Stimulated activated naive CD8-positive, alpha-beta T cell treated with anti-CD3 and anti-CD28 coated beads, Interleukin-15, Interleukin-2, amounts not matched to agents 100 U/mL and 50 U/mL, for 24 hours (primary cell): ENCODE measurements around the gene PCYOX1L.

Experiments used
- ATAC-seq: fragments of 150-1000 bp; cut with Tn5 transposase; one replicate; pipeline ENCODE4 v1.10.0; 2021
- DNase-seq: peaks from one replicate; pipeline ENCODE4 v3.0.0; 2021

PCYOX1L gene, protein sequence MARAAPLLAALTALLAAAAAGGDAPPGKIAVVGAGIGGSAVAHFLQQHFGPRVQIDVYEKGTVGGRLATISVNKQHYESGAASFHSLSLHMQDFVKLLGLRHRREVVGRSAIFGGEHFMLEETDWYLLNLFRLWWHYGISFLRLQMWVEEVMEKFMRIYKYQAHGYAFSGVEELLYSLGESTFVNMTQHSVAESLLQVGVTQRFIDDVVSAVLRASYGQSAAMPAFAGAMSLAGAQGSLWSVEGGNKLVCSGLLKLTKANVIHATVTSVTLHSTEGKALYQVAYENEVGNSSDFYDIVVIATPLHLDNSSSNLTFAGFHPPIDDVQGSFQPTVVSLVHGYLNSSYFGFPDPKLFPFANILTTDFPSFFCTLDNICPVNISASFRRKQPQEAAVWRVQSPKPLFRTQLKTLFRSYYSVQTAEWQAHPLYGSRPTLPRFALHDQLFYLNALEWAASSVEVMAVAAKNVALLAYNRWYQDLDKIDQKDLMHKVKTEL

DNA sequence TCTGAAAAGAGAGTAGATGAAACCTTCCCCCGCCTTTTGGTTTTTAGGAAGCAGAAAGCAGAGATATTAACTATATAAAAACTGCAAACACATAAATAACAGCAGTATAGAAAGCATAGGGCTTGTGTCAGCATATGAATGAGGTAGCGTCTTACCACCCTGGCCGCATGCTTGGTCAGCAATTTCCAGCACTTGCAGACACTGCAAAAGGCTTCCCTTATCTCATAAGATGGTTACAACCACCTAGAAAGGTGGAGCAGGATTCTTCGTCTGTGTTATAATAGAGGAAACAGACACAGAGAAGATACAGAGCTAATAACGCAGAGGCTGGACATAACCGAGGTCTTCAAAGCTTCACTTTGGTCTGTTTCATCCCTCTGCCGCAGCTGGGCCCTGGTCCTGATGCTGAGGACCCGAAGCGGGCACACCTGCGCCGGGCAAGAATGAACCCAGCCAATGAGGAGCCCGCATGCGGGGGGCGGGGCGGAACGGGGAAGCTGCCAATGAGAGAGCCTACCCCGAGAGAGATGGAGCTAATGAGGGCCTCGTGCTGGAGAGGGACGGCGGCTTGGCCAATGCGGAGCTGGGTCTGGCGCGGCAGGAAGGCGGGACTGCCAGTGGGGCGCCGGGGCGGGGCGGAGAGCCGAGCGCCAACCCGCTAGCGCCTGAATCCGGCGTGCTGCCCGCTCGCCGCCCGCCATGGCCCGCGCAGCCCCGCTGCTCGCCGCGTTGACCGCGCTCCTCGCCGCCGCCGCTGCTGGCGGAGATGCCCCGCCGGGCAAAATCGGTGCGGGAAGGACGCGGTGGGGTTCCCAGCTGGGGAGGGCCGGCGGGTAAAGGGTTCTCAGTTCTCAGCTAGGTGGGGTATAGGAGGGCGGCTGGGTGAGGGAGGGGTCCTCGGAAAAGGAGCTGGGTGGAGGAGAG is at the start of gene PCYOX1L:
PCYOX1L (plus strand) TSS at position 677 of the 924 bp plus-strand sequence; CDS start at position 700, 23 bp downstream.
- ATAC-seq, result peak; percentile 100
- peak; percentile 98 for DNase-seq

DNA sequence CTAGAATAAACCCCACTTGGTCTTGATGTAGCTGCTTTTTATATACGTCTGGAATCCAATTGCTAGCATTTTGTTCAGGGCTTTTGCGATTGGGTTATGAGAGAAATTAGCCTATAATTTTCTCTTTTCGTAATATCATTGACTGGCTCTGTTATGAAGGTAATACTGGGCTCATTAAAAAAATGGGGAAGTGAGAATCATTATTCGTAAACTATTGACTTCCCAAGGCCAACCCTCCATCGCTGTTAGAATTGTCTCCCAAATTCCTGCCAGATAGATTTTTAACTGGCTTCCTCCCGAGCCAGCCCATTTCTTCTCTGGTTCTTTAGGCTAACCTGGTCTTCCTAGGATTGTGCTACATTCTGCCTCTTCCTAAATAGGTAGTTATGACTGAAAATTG is 48.5 kb upstream of the PCYOX1L start:
- DNase-seq (no peak), ATAC-seq (no peak)

DNA sequence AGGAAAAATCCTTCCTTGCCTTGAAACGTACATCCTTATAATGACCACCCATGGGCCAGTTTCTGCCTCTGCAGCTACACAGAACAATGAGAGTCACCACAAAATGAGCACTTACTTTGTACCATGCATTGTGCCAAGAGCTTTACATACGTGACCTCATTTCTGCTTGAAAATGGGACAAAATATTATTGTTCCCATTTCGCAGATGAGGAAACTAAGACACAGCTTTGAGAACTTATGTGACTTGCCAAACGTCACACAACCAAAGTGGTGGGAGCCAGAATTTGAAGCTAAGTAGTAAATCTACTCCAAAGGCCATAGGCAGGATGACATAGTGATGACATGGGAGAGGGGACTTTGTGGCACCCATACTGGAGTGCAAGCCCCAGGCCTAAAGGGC is 47.4 kb upstream of the PCYOX1L start:
- no peak for ATAC-seq

DNA sequence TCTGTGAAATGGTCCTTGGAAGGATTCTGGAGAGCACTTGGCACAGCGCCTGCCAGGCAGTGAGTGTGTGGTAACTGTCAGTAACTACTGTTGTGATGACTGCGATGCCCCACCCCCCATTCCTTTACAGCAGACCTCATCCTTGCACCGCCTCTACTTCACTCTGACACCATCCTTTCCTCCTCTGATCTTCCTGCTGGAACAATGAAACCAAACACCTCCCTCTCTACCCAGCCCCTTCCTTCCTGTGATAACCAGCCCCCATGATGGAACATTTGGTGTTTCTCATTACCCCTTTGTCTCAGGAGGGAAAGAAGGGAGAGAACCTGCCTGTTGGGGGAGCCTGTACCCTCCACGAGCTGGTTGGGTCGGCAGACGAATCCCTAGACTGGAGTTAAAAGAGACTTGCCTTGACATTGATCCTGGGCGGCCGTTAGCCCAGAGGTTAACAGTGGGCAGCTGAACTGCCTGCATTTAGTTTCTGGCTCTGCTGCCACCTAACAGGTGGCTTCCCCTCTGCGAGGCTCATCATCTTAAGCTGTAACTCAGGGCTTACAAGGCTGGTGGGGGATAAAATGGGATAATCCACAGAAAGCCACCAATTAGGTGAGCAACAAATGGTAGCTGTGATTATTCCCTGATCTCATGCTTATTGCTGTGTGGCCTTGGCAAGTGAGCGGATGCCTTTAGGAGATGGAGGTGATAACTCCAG is 46.7 kb upstream of the PCYOX1L start:
- no peak for DNase-seq
- no peak for ATAC-seq

More for the DNA sequence above, 47.4 kb upstream of the PCYOX1L start:
- DNase-seq, result no peak

DNA sequence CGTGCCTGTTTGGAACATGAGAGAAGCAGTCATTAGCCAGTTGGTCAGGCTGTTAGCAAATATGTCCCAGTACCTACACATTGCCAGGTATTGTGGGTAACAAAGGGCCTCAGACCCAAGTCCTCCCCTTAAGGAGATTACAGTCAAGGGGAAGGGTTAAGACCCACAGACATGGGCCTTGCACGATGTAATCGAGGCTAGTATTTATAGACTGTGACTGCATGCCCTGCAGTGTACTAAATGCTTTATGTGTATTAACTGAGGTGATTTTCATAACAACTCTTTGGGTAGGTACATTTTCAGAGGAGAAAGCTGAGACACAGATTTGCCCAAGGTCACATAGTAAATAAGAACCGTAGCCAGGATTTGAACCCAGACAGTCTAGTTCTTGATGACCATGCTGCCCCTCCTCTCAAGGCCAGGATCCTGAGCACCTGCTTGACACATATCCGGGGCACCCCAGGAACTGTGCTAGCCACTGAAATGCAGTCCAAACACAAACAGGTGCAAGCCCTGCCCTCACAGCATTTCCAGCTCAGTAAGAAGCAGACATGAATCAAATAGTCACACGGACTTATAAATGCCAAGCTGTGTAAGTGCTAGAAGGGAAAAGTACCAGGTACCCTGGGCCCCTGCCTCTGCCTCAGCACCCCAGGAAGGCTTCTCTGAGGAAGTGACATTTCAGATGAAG is 44.5 kb upstream of the PCYOX1L start:
- ATAC-seq, result no peak
- no peak for DNase-seq

DNA sequence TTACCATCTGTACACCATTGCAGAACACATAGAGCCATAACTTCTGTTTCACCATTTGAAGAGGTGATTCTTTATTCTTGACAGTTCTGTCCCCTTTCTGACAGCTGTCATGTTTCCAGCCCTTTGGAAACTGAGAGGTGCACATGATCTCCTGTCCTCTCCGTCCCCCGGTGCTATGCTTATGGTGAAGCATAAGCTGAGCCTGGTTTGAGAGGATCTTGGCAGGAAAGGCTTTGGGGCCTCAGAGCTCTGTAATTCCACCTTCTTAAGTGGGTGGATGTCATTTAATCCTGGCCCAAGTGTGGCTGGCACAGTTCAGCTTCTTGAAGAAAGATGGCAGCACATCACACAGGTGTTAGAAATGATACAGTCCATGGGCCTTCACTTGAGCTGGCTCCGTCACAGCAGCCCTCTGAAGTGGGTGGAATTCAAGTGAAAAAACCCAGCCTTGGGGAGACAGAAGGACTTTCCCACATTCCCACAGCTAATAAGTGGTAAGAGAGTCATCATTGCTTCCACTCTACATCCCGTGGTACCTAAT is 43.2 kb upstream of the PCYOX1L start:
- ATAC-seq, result no peak

DNA sequence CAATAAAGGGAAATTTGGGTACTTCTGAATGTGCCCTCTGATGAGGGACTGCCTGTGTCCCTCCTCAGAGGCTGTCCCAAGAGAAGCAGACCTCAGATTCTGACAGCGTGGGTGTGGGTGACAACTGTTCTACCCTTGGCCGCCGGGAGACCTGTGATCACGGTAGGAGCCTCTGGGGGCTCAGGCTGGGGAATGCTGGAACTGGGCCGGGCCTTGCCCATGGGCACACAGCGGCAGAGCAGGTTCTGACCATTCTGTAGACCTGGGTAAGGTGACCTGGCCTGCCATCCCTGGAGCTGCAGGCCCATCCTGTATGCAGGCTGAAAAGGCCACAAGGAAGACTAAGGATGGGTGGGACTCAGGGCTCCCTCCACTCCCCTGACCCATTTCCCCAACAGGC is 42.1 kb upstream of the PCYOX1L start:
- no peak for DNase-seq
- ATAC-seq, result no peak

More for the DNA sequence above, 43.2 kb upstream of the PCYOX1L start:
- no peak for DNase-seq

DNA sequence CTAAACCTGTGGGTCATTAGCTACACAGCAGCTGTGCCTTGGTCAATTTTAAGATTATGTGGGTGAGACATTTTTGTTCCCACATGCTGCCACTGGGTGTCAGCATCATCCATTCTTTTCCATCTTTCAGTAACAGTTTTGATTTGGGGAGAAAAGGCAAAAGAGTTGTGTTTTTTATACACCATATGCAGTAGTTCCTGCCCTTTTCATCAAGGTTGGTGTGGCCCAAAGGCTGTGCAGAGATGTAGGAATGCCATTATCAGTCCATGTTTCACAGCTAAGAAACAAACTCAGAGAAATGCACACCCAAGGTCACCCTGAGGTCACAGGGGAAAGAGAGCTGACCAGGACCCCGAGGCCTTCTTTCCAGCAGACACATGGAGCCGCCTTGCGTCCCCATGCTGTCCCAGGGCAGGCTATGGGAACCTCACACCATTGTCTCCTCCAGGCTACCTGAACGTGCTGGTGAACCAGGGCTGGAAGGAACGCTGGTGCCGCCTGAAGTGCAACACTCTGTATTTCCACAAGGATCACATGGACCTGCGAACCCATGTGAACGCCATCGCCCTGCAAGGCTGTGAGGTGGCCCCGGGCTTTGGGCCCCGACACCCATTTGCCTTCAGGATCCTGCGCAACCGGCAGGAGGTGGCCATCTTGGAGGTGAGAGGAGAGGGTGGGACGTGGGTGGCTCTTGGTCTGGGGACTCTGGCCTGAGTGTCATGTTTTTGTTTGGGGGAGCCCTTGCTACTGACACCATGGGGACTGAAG is 40.4 kb upstream of the PCYOX1L start:
- DNase-seq (no peak), ATAC-seq (no peak)

DNA sequence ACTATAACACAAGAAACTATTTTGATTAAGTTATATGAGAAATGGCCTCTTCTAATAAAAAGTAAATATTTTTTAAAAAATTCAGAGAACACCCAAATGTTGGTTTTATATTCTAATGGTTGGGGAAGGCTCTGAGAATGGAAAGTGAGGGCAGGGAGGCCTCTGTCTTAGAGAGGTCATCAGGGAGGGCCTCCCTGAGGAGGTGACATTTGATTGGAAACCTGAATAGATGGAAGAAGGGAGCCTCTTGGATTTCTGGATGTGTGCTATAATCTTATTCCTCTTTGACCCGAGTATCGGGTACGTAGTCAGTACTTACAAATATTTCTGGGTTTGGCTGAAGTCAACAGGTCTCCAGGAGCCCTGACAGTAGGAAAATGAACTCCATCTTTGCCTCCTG is 38.7 kb upstream of the PCYOX1L start:
- ATAC-seq, result no peak
- no peak for DNase-seq

DNA sequence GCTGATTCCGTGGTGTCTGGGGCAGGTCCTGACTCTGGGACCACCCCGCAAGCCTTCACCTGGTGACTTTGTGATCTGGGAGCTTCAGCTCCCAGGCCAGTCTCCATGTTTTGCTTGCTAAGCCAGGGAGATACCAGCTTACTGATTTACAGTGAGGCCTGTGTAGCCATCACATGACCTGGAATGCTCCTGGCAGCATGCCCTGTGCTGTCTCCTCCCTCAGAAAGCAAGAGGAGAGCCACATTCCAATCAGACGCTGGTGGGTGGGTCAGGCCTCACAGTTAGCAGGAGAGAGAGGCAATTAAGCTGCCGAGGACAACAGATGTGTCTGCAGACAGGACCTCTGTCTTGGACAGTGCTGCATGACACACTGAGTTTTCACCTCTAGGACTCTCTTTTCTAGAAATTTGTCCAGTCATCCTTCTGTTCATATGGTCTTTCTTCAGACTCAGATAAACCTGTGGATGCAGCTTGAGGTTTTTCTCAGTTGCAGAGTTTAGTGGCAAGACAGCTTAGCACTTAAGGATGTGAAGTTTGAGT is 37.0 kb upstream of the PCYOX1L start:
- ATAC-seq, result no peak
- no peak for DNase-seq

DNA sequence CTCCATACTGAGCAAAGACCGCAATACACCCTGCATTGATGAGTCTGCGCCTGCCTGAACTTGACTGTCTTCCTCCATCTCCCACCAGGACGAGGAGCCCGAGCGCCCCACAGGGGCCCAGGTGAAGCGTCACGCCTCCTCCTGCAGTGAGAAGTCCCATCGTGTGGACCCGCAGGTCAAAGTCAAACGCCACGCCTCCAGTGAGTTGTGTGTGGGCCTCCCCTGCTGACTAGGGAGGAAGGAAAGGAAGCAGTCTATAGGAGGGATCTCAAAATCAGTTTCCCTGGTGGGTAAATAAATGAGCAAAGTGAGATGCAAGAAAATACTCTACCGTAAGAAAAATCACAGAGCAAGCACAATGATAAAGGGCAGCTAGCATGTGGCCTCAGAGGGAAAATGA is 35.3 kb upstream of the PCYOX1L start:
- no peak for DNase-seq
- ATAC-seq, result no peak

DNA sequence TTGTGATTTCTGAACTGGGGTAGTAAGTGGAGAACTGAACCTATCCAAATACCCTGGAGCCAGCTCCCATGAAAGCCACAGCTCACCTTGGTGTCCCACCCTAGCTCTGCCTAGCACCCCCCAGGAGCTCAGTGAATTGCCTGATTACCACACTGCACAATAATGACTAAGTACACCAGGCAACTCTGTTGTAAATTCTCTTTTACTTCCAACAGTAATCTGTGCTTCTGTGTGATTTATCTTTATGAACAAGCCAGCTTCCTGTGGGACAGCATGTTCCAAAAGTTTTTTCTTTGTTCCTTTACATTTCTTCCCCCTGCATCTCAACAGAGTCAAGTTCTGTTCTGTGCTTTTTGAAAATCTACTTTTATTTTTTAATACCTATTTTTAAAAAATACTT is 34.6 kb upstream of the PCYOX1L start:
- ATAC-seq (no peak), DNase-seq (no peak)

DNA sequence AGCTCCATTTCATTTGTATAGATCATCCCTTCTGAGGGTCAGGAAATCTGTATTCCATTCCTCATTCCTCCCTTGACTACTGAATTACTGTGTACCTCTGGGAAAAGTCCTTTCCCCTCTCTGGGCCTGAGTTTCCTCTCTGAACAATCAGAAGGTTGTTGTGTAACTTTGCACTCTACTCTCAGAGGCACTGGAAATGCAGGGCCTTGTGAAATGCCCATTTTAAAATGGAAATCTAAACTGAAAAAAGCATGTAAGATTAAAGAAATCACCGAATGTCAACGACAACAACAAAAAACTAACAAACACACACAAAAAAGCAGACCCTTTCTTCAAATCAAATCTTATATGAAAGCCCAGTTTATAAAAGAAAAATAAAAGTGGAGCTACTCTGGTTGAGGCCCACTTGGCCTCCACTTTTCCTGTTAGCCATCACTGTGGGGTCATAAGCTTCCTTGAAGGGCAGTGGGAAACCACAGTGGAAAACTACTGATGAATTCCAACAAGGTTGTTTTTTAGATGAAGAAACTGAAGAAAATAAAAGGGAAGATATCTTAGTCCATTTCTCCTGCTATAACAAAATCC is 34.1 kb upstream of the PCYOX1L start:
- ATAC-seq (no peak), DNase-seq (no peak)

DNA sequence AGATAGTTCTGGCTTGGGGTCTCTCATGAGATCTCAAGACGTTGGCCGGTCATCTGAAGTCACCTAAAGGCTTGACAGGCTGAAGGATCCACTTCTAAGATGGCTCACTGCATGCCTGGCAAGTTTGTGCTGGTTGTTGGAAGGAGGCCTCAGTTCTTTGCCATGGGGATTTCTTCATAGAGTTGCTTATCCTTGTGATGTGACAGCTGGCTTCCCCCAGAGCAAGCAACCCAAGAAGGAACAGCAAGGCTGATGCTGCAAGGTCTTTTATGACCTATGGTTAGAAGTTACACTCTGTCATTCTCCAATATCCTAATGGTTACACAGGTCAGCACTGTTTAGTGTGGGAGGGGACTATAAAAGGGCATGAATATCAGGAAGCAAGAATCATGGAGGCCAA is 33.2 kb upstream of the PCYOX1L start:
- ATAC-seq, result no peak
- no peak for DNase-seq

DNA sequence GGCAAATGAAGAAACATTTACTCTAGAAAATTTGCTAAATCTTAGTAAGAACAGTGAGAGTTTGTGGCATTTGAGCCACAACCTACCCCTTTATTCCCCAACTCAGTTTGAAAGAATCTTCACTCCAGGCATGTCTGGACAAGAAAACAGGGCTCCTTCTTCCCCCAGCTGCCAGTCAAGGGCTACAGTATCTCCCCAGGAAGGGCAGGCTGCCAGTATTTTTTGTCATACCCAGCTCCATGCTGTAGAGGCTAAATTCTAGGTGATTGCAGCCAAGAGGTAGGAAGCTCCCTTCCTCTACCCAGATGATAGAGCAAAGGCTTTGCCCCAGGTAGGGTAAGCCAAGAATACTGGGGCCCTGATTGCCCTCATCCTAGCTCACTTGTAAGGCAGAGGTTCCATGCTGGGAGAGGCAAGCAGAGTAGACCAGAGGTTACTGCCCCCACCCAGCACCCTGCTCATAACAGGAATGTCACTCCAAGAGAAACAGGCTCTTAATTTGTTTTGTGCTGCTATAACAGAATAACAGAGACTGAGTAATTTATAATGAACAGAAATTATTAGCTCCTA is 32.6 kb upstream of the PCYOX1L start:
- ATAC-seq (no peak), DNase-seq (no peak)

DNA sequence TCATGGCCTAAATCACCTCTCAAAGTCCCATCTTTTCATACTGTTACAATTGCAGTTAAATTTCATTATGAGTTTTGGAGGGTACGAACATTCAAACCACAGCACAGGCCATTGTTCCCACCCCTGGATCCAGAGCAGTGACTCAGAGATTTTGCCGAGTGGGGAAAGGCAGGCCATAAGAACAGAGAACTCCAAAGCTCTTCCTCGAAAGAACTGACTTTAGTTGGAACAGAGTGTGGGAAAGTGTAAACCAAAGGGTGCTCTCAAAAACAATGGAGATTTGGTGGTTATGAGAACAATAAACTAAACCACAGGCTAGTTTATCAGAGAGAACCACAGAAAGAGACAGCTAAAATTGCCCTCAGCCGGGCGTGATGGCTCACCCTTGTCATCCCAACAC is 32.0 kb upstream of the PCYOX1L start:
- ATAC-seq (no peak), DNase-seq (no peak)

DNA sequence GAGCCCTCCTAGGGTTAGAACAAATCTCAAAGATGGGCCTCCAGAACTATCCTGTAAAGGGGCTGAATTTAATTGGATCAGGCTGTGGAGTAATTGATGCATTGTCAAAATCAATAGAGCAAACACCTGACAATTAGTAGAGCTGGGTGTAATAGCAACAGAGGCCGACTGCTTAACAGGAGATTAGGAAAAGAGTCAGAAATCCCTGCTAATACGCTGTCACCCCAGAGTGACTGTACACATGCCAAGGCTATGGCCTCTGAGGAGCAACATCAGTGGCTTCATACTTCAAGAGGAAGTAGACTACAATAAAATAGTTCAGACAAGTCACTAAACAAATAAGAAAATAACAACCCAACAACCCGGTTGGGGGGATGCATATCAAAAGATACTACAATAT is 31.2 kb upstream of the PCYOX1L start:
- no peak for ATAC-seq
- DNase-seq, result no peak

DNA sequence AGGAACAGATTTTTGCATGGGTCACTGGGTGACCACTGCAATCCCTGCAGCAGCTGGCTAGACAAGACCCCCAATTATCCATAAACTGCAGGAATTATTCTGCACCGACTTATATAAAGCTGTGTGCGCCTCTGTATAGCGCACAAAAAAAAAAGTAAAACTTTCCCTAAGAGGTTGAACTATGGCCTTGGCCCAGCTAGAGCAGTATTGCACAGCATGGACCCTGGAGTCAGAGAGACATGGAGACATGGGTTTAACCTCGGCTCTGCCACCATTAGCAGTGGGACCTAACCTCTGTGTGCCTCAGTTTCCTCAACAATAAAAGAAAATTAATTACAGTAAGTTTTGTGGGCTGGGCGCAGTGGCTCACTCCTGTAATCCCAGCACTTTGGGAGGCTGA is 29.7 kb upstream of the PCYOX1L start:
- ATAC-seq, result no peak
- DNase-seq, result no peak

DNA sequence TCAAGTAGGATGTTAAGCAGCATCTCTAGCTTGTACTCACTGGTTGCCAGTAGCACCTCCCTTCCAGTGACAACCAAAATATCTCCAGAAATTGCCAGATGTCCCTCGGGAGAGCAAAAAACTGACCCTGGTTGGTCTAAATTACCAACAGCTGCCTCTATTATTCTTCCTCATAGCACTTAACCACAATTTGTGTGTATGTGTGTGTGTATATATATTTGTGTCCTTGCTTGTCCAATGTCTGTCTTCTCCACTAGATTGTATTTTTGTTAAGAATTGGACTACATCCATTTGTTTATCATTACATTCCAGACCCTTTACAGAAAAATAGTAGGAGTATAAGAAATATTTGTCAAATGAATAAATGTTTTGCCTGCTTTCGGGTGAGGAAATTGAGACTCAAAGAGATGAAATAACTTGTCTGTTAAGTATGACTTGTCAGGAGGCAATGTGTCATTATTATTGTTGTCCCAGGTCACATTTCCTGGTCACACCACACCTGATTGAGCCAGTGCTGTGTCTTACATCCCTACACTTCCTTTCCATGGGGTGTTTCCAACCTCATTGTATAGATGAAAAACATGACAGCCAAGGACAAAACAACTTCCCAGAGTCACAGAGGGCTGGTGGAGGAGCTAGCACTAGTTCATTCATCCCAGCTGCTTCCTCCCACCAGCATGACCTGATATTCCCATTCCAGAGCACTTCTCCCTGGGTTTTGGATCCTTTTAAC is 24.0 kb upstream of the PCYOX1L start:
- DNase-seq (no peak), ATAC-seq (no peak)
